HG03060 (cell line): ENCODE measurements around the gene UST.
"Not testable (repeated sequence)": the region's sequence is repeated elsewhere in the genome, so short reads cannot be mapped to it uniquely, and the experiment has no call there.

Source experiments
- ATAC-seq: cut with Tn5 transposase; IDR thresholded peaks from one replicate; pipeline ENCODE4 v1.9.1; 2021; ENCODE audit warnings: low read depth, moderate number of reproducible peaks; ENCODE audit not compliant: unreplicated experiment

The UST gene

GRCh38 chr6:149097794-149098193 lies 351.0 kb downstream of the UST start:
- no peak for ATAC-seq

- ATAC-seq: no peak
Observed at GRCh38 chr6:149098700-149099276, 352.0 kb downstream of the UST start.

GRCh38 chr6:149102324-149102723 lies 355.5 kb downstream of the UST start:
- no peak for ATAC-seq

- not testable (repeated sequence) for ATAC-seq
Observed at GRCh38 chr6:149103950-149104349, 357.1 kb downstream of the UST start.

GRCh38 chr6:149107520-149107919 lies 360.7 kb downstream of the UST start:
- no peak for ATAC-seq

- no peak for ATAC-seq
Observed at GRCh38 chr6:149108038-149108748, 361.4 kb downstream of the UST start.

- ATAC-seq: no peak
Observed at GRCh38 chr6:149108749-149109100, 361.9 kb downstream of the UST start.

GRCh38 chr6:149109397-149110070 lies 362.7 kb downstream of the UST start:
- ATAC-seq: no peak

GRCh38 chr6:149111556-149112115 lies 364.8 kb downstream of the UST start:
- ATAC-seq: peak; percentile 47

GRCh38 chr6:149112976-149113375 lies 366.1 kb downstream of the UST start:
- ATAC-seq: no peak

- ATAC-seq: no peak
Observed at GRCh38 chr6:149114167-149114566, 367.3 kb downstream of the UST start.

- no peak for ATAC-seq
Observed at GRCh38 chr6:149118737-149119653, 372.2 kb downstream of the UST start.

GRCh38 chr6:149122850-149123821 lies 376.3 kb downstream of the UST start:
- ATAC-seq: no peak

- no peak for ATAC-seq
Observed at GRCh38 chr6:149125309-149125708, 378.5 kb downstream of the UST start.
